Measurements from ENCODE around the gene GP1BB.

DNA sequence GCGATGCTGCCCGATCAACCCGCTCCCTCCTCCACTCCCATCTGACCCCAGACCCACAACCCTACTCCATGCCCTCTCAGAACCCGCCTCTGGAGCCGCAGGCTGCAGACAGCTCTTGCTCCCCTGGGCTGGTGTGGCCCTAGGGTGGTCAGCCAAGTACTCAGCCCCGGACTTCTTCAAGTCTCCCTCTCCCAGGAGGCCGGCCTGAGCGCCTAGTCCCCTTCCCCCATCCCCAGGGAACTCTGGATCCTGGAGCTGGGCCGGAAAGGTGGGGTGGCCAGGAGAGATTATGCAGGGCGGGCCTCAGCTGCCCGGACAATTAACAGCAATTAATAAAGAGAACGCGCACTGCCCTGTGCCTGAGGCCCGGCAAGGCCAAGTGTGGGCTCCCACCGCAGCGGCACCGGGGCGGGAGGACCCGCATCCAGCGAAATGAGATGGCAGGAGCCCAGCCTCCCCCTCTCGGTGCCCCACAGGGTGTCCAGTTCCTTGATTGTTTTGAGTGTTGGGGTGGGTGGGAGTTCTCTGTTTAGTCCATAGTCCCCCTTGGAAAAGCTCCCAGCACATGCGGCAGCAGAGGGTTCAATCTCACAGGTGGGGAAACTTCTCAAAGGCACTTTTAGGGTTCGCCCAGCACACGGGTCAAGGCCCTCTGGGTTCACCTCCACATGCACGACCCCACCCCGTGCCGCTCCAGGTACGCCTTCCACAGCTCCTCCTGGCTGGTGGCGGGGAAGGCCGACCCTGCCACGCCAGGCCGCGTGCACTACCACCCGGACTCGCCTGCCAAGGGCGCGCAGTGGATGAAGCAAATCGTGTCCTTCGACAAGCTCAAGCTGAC lies 40.3 kb downstream of the GP1BB start:
- TF ChIP-seq, protein P1, sequence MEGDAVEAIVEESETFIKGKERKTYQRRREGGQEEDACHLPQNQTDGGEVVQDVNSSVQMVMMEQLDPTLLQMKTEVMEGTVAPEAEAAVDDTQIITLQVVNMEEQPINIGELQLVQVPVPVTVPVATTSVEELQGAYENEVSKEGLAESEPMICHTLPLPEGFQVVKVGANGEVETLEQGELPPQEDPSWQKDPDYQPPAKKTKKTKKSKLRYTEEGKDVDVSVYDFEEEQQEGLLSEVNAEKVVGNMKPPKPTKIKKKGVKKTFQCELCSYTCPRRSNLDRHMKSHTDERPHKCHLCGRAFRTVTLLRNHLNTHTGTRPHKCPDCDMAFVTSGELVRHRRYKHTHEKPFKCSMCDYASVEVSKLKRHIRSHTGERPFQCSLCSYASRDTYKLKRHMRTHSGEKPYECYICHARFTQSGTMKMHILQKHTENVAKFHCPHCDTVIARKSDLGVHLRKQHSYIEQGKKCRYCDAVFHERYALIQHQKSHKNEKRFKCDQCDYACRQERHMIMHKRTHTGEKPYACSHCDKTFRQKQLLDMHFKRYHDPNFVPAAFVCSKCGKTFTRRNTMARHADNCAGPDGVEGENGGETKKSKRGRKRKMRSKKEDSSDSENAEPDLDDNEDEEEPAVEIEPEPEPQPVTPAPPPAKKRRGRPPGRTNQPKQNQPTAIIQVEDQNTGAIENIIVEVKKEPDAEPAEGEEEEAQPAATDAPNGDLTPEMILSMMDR (IDR thresholded peaks at IDR 0.05; ENCODE audit: borderline replicate concordance, extremely low read depth, low read length, poor library complexity, severe bottlenecking), result no peak
- TF ChIP-seq EZH2 (IDR thresholded peaks at IDR 0.05; ENCODE audit: borderline replicate concordance, low read depth, low read length, severe bottlenecking), result no peak

Measured in DND-41 (cell line).